ENCODE results near the gene CALML6. TPM values are rescaled to one million over a fixed set of nuclear protein-coding genes. Genes with fewer than 3 reads are reported as not detected.
A peak's percentile ranks its signal among the peaks of the same experiment; 100 is the strongest.

CALML6 gene
- total RNA-seq, 2 experiments from 2014 or later: 0.47 to 0.69 TPM

DNA sequence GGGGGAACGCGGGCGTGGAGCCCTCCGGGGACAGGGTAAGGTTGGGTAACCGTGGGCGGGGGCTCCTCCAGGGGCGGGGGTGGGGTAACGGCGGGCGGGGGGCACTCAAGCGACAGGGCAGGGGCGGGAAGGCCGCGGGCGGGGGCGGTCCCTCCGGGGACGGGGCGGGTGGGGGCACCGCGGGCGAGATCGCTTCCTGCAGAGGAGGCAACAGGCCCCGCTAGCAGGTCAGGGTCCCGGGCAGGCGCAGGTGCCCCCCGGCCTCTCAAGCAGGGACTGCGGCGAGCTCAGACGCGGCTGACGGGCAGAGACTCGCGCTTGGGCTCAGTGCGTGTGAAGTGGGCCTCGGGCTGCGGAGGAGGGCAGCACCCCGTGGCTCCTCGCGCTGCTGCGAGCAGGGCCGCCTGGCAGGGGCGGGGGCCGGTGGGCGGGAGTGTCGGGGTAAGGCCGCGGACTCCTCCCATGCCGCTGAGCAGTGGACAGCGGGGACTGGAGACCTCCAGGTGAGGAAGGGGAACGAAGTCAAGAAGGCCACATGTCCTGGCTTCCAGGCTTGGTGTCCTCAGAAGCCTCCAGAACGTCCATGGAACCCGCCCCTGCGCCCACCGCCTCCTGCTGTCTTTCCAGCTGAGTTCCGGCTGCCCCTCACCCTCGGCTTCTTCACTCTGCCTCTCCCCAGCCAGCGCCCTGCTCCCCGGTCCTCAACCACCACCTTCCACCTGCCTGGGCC lies 23.5 kb upstream of the CALML6 start:
- Histone ChIP-seq H3K4me1 (ENCODE audit: insufficient read depth, low read length) (peaks cover 74% of the 10 kb centered on the region), H3K27ac (ENCODE audit: low read depth in 1 of 2, low read length in 2 of 2) (peak overlapping the region; percentile 78 to 82), H3K9me3 (ENCODE audit: control insufficient read depth in 1 of 2, insufficient read depth in 1 of 2, low read length in 2 of 2) (no peaks in the 10 kb centered on the region), H3K27me3 (ENCODE audit: control insufficient read depth in 1 of 2, insufficient read depth in 2 of 2, low read length in 2 of 2) (no peaks in the 10 kb centered on the region), H3K4me3 (ENCODE audit: low read length) (peak overlapping the region; percentile 77), H3K36me3 (ENCODE audit: insufficient read depth, low read length) (no peaks in the 10 kb centered on the region)
- peak overlapping the region; percentile 92 for H3K4me3 Mint-ChIP-seq
- ATAC-seq (ENCODE audit: poor library complexity) (peak; percentile 43), DNase-seq (peak in 13 of 14 experiments; percentile 45 to 93 (median 77))
- no peaks in the 10 kb centered on the region for H3K27me3 Mint-ChIP-seq
- no peaks in the 10 kb centered on the region for H3K9me3 Mint-ChIP-seq
- peaks cover 26% of the 10 kb centered on the region for H3K36me3 Mint-ChIP-seq (ENCODE audit: low read depth)
- ChIA-PET CTCF (interaction anchor here (0.9 to 1.5 kb wide), 2 partner anchors 8 to 17 kb away, joined by 3 to 7 read pairs; no protein-coding TSS in a partner anchor), POLR2A (interaction anchor here (0.6 to 1.5 kb wide), 4 partner anchors 8 to 112 kb away, joined by 3 to 12 read pairs (median 4); no protein-coding TSS in a partner anchor)
- H3K27ac Mint-ChIP-seq: peak overlapping the region; percentile 98
- peaks cover 57% of the 10 kb centered on the region for H3K4me1 Mint-ChIP-seq (ENCODE audit: low read depth)
- intact Hi-C loops (cut with DNase I, micrococcal nuclease): loop anchor here in 1 of 2 experiments (1.0 to 2.0 kb wide), 3 partner anchors 15 to 113 kb away; partner anchors contain the start of gene NADK
- TF ChIP-seq, protein P1, sequence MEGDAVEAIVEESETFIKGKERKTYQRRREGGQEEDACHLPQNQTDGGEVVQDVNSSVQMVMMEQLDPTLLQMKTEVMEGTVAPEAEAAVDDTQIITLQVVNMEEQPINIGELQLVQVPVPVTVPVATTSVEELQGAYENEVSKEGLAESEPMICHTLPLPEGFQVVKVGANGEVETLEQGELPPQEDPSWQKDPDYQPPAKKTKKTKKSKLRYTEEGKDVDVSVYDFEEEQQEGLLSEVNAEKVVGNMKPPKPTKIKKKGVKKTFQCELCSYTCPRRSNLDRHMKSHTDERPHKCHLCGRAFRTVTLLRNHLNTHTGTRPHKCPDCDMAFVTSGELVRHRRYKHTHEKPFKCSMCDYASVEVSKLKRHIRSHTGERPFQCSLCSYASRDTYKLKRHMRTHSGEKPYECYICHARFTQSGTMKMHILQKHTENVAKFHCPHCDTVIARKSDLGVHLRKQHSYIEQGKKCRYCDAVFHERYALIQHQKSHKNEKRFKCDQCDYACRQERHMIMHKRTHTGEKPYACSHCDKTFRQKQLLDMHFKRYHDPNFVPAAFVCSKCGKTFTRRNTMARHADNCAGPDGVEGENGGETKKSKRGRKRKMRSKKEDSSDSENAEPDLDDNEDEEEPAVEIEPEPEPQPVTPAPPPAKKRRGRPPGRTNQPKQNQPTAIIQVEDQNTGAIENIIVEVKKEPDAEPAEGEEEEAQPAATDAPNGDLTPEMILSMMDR (IDR thresholded peaks at IDR 0.05): no peak

DNA sequence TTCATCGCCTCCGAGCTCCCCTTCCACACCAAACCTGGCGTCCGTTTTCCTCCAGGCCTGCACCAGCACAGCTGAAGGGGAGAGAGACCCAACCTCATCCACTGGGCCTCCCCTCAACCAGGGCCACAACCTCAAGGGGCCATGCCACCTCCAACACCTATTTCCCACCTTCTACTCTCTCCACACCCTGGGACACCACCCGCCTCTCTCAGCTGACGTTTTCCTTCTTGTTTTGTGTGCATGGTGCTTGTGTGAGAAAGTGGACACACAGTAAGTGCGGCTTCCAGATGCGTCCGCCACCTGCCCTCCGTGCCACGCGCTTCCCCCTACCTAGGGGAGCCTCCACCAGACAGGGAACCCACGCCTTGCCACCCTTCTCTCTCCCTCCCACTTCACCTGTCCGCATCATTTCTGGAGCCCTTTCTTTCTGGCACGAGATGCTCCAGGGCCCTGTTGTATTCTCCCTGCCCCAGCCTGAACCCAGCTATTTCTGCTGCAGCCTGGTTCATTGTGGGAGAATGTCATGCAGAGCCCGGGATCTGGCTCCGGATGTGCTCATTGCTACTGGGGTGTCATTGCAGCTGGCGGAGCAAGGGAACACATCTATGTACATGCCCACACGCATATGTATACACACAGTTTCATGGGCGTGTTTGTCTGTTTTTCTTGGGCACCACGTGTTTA lies 22.8 kb upstream of the CALML6 start:
- H3K27ac ChIP-seq (ENCODE audit: low read depth in 1 of 2, low read length in 2 of 2): peak overlapping the region; percentile 78
- Mint-ChIP-seq H3K4me3 (peak overlapping the region; percentile 92), H3K4me1 (ENCODE audit: low read depth) (peaks cover 52% of the 10 kb centered on the region), H3K36me3 (ENCODE audit: low read depth) (peaks cover 23% of the 10 kb centered on the region), H3K27me3 (no peaks in the 10 kb centered on the region), H3K9me3 (no peaks in the 10 kb centered on the region), H3K27ac (peak overlapping the region; percentile 98)
- no peaks in the 10 kb centered on the region for H3K9me3 ChIP-seq (ENCODE audit: control insufficient read depth in 1 of 2, insufficient read depth in 1 of 2, low read length in 2 of 2)
- intact Hi-C loops (cut with DNase I, micrococcal nuclease): loop anchor here in 1 of 2 experiments (1.0 kb wide), 1 partner anchor 14 kb away; no protein-coding TSS in a partner anchor
- TF ChIP-seq, protein P1 (IDR thresholded peaks at IDR 0.05): no peak
- no peaks in the 10 kb centered on the region for H3K36me3 ChIP-seq (ENCODE audit: insufficient read depth, low read length)
- ChIA-PET CTCF (interaction anchor here (0.9 to 1.5 kb wide), 2 partner anchors 9 to 17 kb away, joined by 3 to 7 read pairs; no protein-coding TSS in a partner anchor), POLR2A (interaction anchor here (0.6 to 1.5 kb wide), 4 partner anchors 8 to 112 kb away, joined by 3 to 12 read pairs (median 4); no protein-coding TSS in a partner anchor)
- H3K27me3 ChIP-seq (ENCODE audit: control insufficient read depth in 1 of 2, insufficient read depth in 2 of 2, low read length in 2 of 2): no peaks in the 10 kb centered on the region
- DNase-seq (peak in 3 of 14 experiments; percentile 12 to 63 (median 52)), ATAC-seq (ENCODE audit: poor library complexity) (no peak)
- H3K4me3 ChIP-seq (ENCODE audit: low read length): peak overlapping the region; percentile 77
- H3K4me1 ChIP-seq (ENCODE audit: insufficient read depth, low read length): peaks cover 69% of the 10 kb centered on the region

DNA sequence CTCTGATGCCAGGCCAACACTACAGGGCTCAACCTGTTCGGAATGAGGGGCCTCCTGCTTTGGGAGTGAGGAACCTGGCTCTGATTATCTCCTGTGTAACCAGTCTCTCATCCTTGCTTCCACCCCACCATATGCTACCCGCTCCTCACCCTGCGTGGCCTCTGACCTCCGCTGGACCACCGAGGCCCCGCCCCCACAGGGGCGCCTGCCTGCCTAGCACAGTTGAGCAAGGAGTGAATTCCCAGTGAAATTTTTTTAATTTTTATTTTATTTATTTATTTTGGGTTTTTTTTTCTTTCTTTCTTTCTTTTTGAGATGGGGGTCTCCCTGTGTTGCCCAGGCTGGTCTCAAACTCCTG lies 22.3 kb upstream of the CALML6 start:
- Histone ChIP-seq H3K9me3 (ENCODE audit: control insufficient read depth in 1 of 2, insufficient read depth in 1 of 2, low read length in 2 of 2) (no peaks in the 10 kb centered on the region), H3K4me3 (ENCODE audit: low read length) (peak overlapping the region; percentile 77), H3K27me3 (ENCODE audit: control insufficient read depth in 1 of 2, insufficient read depth in 2 of 2, low read length in 2 of 2) (no peaks in the 10 kb centered on the region), H3K27ac (ENCODE audit: low read depth in 1 of 2, low read length in 2 of 2) (peak overlapping the region; percentile 78), H3K36me3 (ENCODE audit: insufficient read depth, low read length) (no peaks in the 10 kb centered on the region), H3K4me1 (ENCODE audit: insufficient read depth, low read length) (peaks cover 67% of the 10 kb centered on the region)
- peak overlapping the region; percentile 98 for H3K27ac Mint-ChIP-seq
- ATAC-seq (ENCODE audit: poor library complexity): no peak
- DNase-seq: no peak
- H3K36me3 Mint-ChIP-seq (ENCODE audit: low read depth): peaks cover 20% of the 10 kb centered on the region
- H3K27me3 Mint-ChIP-seq: no peaks in the 10 kb centered on the region
- H3K9me3 Mint-ChIP-seq: no peaks in the 10 kb centered on the region
- ChIA-PET CTCF (no interaction called here), POLR2A (no interaction called here)
- H3K4me1 Mint-ChIP-seq (ENCODE audit: low read depth): peaks cover 47% of the 10 kb centered on the region
- intact Hi-C loops (cut with DNase I, micrococcal nuclease): loop anchor here in 1 of 2 experiments (1.0 kb wide), 1 partner anchor 14 kb away; no protein-coding TSS in a partner anchor
- TF ChIP-seq, protein P1 (IDR thresholded peaks at IDR 0.05): no peak
- H3K4me3 Mint-ChIP-seq: peak overlapping the region; percentile 92

Measured in CD4-positive, alpha-beta T cell (primary cell).